GM23248 (cell line): Measurements from ENCODE around the gene SLC26A8. TPM values are rescaled to one million over a fixed set of nuclear protein-coding genes. Genes with fewer than 3 reads are reported as not detected.

Experiments used
- DNase-seq: peaks from one replicate; pipeline ENCODE4 v3.0.0-alpha.2; 2015
- H2AFZ ChIP-seq: fragments of 200-600 bp; sonication (generic); 2 replicates; pipeline ENCODE4 v1.6.1; 2016; ENCODE audit warnings: antibody characterized with exemption
- H3F3A ChIP-seq: fragments of 200-600 bp; sonication (generic); 2 replicates; pipeline ENCODE4 v1.6.1; 2016; ENCODE audit warnings: mild to moderate bottlenecking, antibody characterized with exemption, mixed run types; ENCODE audit not compliant: insufficient read depth
- H3K27ac ChIP-seq: fragments of 200-600 bp; sonication (generic); 2 replicates; pipeline ENCODE4 v1.5.1; 2016; ENCODE audit warnings: mild to moderate bottlenecking
- H3K27me3 ChIP-seq: fragments of 200-600 bp; sonication (generic); replicated peaks from 2 replicates; pipeline ENCODE4 v1.6.1; 2016; ENCODE audit warnings: mild to moderate bottlenecking; ENCODE audit not compliant: insufficient read depth
- H3K36me3 ChIP-seq: fragments of 200-600 bp; sonication (generic); 2 replicates; pipeline ENCODE4 v1.6.1; 2016; ENCODE audit warnings: low read depth, mild to moderate bottlenecking
- H3K4me1 ChIP-seq: fragments of 200-600 bp; sonication (generic); 2 replicates; pipeline ENCODE4 v1.6.1; 2016; ENCODE audit warnings: mild to moderate bottlenecking; ENCODE audit not compliant: insufficient read depth
- H3K4me2 ChIP-seq: fragments of 200-600 bp; sonication (generic); one replicate; pipeline ENCODE4 v1.6.1; 2016; ENCODE audit warnings: mild to moderate bottlenecking; ENCODE audit not compliant: unreplicated experiment
- H3K4me3 ChIP-seq: fragments of 200-600 bp; sonication (generic); 2 replicates; pipeline ENCODE4 v1.5.1; 2016; ENCODE audit warnings: mild to moderate bottlenecking
- H3K79me2 ChIP-seq: fragments of 200-600 bp; sonication (generic); 2 replicates; pipeline ENCODE4 v1.6.1; 2016; ENCODE audit warnings: mild to moderate bottlenecking; ENCODE audit not compliant: insufficient read depth
- H3K9ac ChIP-seq: fragments of 200-600 bp; sonication (generic); 2 replicates; pipeline ENCODE4 v1.6.1; 2016; ENCODE audit warnings: mild to moderate bottlenecking
- H3K9me2 ChIP-seq: fragments of 200-600 bp; sonication (generic); 2 replicates; pipeline ENCODE4 v1.6.1; 2016; ENCODE audit warnings: mixed run types, mild to moderate bottlenecking, moderate library complexity; ENCODE audit not compliant: insufficient read depth
- H3K9me3 ChIP-seq: fragments of 200-600 bp; sonication (generic); one replicate; pipeline ENCODE4 v1.6.1; 2017; ENCODE audit warnings: low read depth
- H4K20me1 ChIP-seq: fragments of 200-600 bp; sonication (generic); 2 replicates; pipeline ENCODE4 v1.6.0; 2016; ENCODE audit not compliant: insufficient read depth
- EZH2 ChIP-seq: fragments of 200-600 bp; sonication (generic); IDR thresholded peaks from 2 replicates; pipeline ENCODE4 v1.6.1; 2018; ENCODE audit warnings: antibody characterized with exemption, mild to moderate bottlenecking; ENCODE audit not compliant: insufficient read depth, poor library complexity, severe bottlenecking
- EZH2phosphoT487 ChIP-seq: fragments of 200-600 bp; sonication (generic); IDR thresholded peaks from 2 replicates; pipeline ENCODE4 v1.6.1; 2018; ENCODE audit warnings: antibody characterized with exemption, moderate library complexity, mild to moderate bottlenecking, low read depth; ENCODE audit not compliant: insufficient read depth
- WGBS, 2 experiments: methylation state at CpG; one replicate each; pipeline ENCODE4 v1.1.6; 2015 to 2017; ENCODE audit warnings: low lambda C conversion rate in 2 of 2, low coverage in 1 of 2; ENCODE audit errors: missing lambda C conversion rate in 2 of 2; 5-methylcytosine and 5-hydroxymethylcytosine counted together
- in situ Hi-C: fragments of 300-500 bp; cut with MboI; formaldehyde crosslinking; loops from 2 replicates; pipeline ENCODE4 v1.15.0; 2020
- polyA plus RNA-seq: library from polyadenylated mRNA; unstranded; fragments of >200 nt; fragmentation: Nextera tagmentation; extraction: Ambion mirVana; gene quantifications from 2 replicates; pipeline ENCODE4 v1.2.1, GENCODE V29; 2016
- total RNA-seq: library from RNA; depleted of rRNA; stranded (reverse); fragments of >200 nt; shearing (Covaris generic); gene quantifications from 2 replicates; pipeline ENCODE4 v1.2.3, GENCODE V29; 2014

The SLC26A8 gene
- total and polyA plus RNA-seq, 2 experiments from 2014 or later: not detected

DNA sequence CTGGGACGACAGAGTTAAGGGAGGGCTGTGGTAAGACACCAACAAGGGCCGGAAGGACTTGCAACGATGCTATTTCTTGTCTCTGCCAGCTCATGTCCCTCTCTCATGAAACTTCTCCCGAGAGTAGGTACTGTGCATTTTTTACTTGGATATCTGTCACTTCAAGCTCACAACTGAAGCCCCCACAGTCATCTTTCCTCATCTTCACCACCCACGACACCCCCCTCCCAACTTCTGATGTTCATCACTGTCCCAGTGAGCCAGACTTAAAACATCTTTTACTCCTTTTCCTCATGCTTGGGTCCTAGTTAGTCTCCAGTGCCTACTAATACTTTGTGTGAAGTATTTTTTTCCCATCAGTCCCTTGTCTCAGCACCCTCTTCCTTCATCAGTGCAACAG, 68.9 kb downstream of the SLC26A8 start:
- H3F3A ChIP-seq: peaks cover 7% of the 10 kb centered on the region; the same call in 1 of the 2 replicates
- no peak for TF ChIP-seq EZH2phosphoT487
- TF ChIP-seq EZH2: no peak
- no peaks in the 10 kb centered on the region for H3K36me3 ChIP-seq
- H3K79me2 ChIP-seq: no peaks in the 10 kb centered on the region
- H3K27me3 ChIP-seq: no peaks in the 10 kb centered on the region; the same call in 1 of the 2 replicates
- no peak overlapping the region for H3K9ac ChIP-seq
- no peak overlapping the region for H3K4me3 ChIP-seq
- no peaks in the 10 kb centered on the region for H3K9me3 ChIP-seq
- no peaks in the 10 kb centered on the region for H4K20me1 ChIP-seq
- no peak overlapping the region for H2AFZ ChIP-seq
- no peak for DNase-seq
- 87 to 94% methylated on average over 5 of the region's 5 CpGs for WGBS, 2 experiments
- no peaks in the 10 kb centered on the region for H3K9me2 ChIP-seq
- no peak overlapping the region for H3K27ac ChIP-seq
- H3K4me1 ChIP-seq: no peaks in the 10 kb centered on the region
- in situ Hi-C loops: no loop called here
- H3K4me2 ChIP-seq: no peak overlapping the region

DNA sequence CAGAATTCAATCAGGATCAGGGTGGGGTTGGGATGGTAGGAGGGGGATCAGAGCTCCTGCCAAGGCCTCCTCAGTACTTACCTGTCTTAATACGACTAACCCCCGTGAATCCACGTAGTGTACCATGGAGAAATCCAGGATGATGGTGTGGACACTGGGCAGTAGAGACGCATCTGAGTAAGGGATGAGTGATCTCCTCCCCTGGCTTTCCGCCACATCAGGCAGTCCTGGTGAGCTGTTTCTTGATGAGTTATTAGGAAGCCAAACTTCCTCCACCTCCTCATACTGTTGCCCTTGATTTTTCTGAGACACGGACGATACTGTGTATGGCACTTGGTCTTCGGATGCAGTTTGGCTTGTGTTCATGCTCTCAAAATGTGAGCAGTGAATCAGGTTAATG, 69.4 kb downstream of the SLC26A8 start:
- H4K20me1 ChIP-seq: no peaks in the 10 kb centered on the region
- H3K9me3 ChIP-seq: no peaks in the 10 kb centered on the region
- H3K4me3 ChIP-seq: no peak overlapping the region
- no peak overlapping the region for H2AFZ ChIP-seq
- TF ChIP-seq EZH2 (no peak), EZH2phosphoT487 (no peak)
- no peaks in the 10 kb centered on the region for H3K4me1 ChIP-seq
- no peaks in the 10 kb centered on the region for H3K36me3 ChIP-seq
- H3F3A ChIP-seq: peaks cover 7% of the 10 kb centered on the region; the same call in 1 of the 2 replicates
- H3K27ac ChIP-seq: no peak overlapping the region
- H3K4me2 ChIP-seq: no peak overlapping the region
- H3K9ac ChIP-seq: no peak overlapping the region
- no peaks in the 10 kb centered on the region; the same call in 1 of the 2 replicates for H3K27me3 ChIP-seq
- peak; percentile 76 for DNase-seq
- in situ Hi-C loops: no loop called here
- no peaks in the 10 kb centered on the region for H3K79me2 ChIP-seq
- 59 to 64% methylated on average over 8 of the region's 8 CpGs for WGBS, 2 experiments
- no peaks in the 10 kb centered on the region for H3K9me2 ChIP-seq

DNA sequence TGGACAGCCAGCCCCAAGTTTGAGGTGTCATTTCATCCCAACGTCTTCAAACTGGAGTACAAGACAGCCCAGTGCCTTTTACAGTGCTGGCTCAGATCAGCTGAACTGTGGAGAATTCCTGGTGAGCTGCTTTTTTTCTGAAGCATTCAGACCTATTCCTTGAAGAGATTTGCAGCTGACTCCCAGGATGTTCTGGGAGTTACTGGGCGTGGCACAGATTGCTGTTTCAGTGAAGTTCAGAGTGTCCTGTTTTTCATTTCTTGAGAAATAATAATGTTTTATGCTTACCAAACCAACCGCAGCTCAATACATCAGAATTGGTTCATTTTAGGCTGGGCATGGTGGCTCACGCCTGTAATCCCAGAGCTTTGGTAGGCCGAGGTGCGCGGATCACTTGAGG, 70.1 kb downstream of the SLC26A8 start:
- H3F3A ChIP-seq: peaks cover 7% of the 10 kb centered on the region; the same call in 1 of the 2 replicates
- no peaks in the 10 kb centered on the region; the same call in 1 of the 2 replicates for H3K27me3 ChIP-seq
- H3K4me1 ChIP-seq: no peaks in the 10 kb centered on the region
- H3K9me2 ChIP-seq: no peaks in the 10 kb centered on the region
- H4K20me1 ChIP-seq: no peaks in the 10 kb centered on the region
- no peak overlapping the region for H3K4me2 ChIP-seq
- WGBS, 2 experiments: 77 to 78% methylated on average over 7 of the region's 7 CpGs
- H3K9me3 ChIP-seq: no peaks in the 10 kb centered on the region
- H3K79me2 ChIP-seq: no peaks in the 10 kb centered on the region
- no peak overlapping the region for H3K4me3 ChIP-seq
- no peak overlapping the region for H3K9ac ChIP-seq
- no peak overlapping the region for H2AFZ ChIP-seq
- no peak overlapping the region for H3K27ac ChIP-seq
- no peaks in the 10 kb centered on the region for H3K36me3 ChIP-seq
- no peak for DNase-seq
- TF ChIP-seq EZH2 (no peak), EZH2phosphoT487 (no peak)
- in situ Hi-C loops: no loop called here

DNA sequence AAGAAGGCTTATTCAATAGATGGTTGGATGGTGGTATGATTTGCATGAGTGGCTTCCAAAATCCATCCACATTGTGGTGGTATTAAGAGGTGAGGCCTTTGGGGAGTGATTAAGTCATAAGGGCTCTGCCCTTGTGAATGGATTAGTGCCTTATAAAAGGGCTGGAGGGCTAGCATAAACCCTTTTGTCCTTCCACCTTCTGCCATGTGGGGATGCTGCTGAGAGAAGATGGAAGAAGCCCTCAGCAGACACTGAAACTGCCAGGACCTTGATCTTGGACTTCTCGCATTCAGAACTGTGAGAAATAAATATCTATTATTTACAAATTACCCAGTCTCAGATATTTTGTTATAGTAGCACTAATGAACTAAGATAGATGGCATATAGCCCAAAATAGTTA, 75.7 kb downstream of the SLC26A8 start:
- H3F3A ChIP-seq: no peaks in the 10 kb centered on the region
- no peaks in the 10 kb centered on the region for H3K79me2 ChIP-seq
- no peak overlapping the region for H2AFZ ChIP-seq
- H3K27ac ChIP-seq: no peak overlapping the region
- no peaks in the 10 kb centered on the region for H3K4me1 ChIP-seq
- no peak for TF ChIP-seq EZH2
- TF ChIP-seq EZH2phosphoT487: no peak
- in situ Hi-C loops: no loop called here
- H4K20me1 ChIP-seq: no peaks in the 10 kb centered on the region
- no peaks in the 10 kb centered on the region for H3K9me3 ChIP-seq
- H3K9ac ChIP-seq: no peak overlapping the region
- DNase-seq: peak; percentile 37
- H3K4me3 ChIP-seq: no peak overlapping the region
- no peaks in the 10 kb centered on the region for H3K9me2 ChIP-seq
- H3K27me3 ChIP-seq: no peaks in the 10 kb centered on the region
- H3K36me3 ChIP-seq: no peaks in the 10 kb centered on the region
- 90 to 94% methylated on average over 1 of the region's 1 CpG for WGBS, 2 experiments
- H3K4me2 ChIP-seq: no peak overlapping the region

DNA sequence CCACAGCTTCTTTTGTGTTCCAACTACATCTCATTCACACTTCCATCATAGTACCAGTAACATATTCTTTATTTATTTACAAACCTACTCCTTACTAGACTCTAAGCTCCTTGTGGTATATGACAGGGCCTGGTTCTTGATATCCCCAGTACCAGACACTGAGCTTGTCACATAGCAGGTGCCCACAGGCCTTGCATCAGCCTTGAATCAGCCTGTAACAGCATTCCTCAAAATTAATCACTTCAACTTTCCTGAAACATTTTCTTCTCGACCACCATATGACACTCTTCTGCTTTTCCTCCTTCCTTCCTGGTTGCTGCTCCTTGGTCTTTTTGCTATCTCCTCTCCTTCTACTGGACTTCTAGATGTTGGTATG, 78.8 kb downstream of the SLC26A8 start:
- peak; percentile 52 for DNase-seq
- Histone ChIP-seq H3K4me2 (no peak overlapping the region), H3F3A (no peaks in the 10 kb centered on the region), H4K20me1 (no peaks in the 10 kb centered on the region), H3K4me3 (no peak overlapping the region), H3K79me2 (no peaks in the 10 kb centered on the region), H3K36me3 (no peaks in the 10 kb centered on the region), H3K9ac (no peak overlapping the region), H3K9me3 (no peaks in the 10 kb centered on the region), H3K9me2 (no peaks in the 10 kb centered on the region), H2AFZ (no peak overlapping the region), H3K4me1 (no peaks in the 10 kb centered on the region), H3K27me3 (no peaks in the 10 kb centered on the region), H3K27ac (no peak overlapping the region)
- in situ Hi-C loops: no loop called here
- TF ChIP-seq EZH2 (no peak), EZH2phosphoT487 (no peak)
- 35 to 38% methylated on average over 1 of the region's 1 CpG for WGBS, 2 experiments
